Measurements from ENCODE around the gene SLC22A12.
"Not testable (repeated sequence)": the region's sequence is repeated elsewhere in the genome, so short reads cannot be mapped to it uniquely, and the experiment has no call there.

SLC22A12 gene

DNA sequence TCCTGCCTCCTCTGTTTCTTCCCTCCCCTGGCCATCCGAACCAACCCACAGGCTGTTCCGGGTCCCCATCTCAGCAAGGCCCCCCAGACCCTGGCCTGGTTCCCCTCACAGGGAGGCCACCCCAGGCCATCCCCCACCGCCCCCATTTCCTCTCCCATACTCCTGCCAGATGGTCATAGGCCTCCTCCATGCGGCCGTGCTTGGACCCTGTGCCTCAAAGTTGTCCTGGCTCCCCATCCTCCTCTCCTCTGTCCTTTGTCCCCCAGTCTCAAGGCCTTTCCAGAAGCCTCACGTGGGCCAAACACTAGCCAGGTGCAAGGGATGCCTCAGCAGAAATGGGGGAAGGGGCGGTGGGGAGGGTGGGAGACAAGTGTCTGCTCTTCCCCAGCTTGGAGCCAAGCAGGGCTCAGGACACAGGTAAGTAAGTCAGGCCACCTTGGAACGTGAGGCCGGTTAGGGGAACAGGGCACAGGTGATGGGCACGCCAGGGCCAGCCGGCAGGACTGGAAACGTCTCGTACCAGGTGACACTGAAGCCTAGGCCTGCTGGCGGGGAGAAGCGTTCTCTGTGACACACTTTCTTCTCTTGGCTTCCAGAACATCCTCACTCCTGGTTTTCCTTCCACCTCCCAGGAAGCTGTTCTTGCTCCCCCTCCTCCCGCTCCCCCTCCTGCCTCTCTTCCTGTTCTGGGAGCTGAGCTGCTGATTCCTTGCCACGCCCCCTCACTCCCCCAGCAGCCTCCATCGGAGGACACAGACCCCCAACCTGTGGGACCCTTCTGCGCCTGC lies 31.5 kb upstream of the SLC22A12 start:
- DNase-seq (no peak), ATAC-seq (replicated peaks) (no peak)
- H3K27ac Mint-ChIP-seq, result no peak overlapping the region
- H3K36me3 Mint-ChIP-seq, result no peaks in the 10 kb centered on the region
- no peaks in the 10 kb centered on the region for H3K9me3 Mint-ChIP-seq
- H3K4me3 Mint-ChIP-seq, result no peak overlapping the region
- H3K27me3 Mint-ChIP-seq, result peaks cover 21 to 24% of the 10 kb centered on the region in 2 donors
- H3K4me1 Mint-ChIP-seq, result peaks cover 20 to 24% of the 10 kb centered on the region in 2 donors

DNA sequence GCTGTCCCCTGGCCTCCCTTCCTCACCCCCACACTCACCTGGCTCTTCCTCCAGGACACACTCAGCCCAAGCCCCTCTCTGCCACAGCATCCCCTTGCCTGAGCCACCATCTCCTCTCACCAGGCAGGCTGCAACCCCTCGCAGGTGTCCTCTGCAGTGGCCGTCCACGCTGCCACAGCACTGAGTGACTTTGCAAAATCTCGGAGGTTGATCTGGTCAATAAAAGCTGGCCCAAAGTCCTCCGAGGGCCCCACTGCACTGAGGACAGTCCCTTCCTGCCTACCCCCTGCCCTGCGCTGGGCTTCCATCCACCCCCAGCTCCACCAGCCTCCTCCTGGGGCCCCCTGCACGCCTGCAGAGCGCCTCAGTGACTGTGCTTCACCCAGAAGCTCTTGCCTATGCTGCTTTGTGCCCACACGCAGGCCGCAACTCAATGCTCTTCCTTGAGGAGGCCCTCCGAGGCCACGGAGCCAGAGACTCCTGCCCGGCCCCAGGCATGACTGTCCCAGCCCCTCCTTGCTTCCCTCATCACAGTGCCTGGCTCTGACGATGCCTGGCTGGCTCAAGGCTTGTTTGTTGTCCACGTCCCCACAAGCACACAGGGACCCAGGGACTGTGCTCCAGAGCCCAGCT lies 30.8 kb upstream of the SLC22A12 start:
- no peak for DNase-seq
- peaks cover 24 to 26% of the 10 kb centered on the region in 2 donors for H3K27me3 Mint-ChIP-seq
- no peak for ATAC-seq (replicated peaks)
- no peaks in the 10 kb centered on the region for H3K36me3 Mint-ChIP-seq
- H3K27ac Mint-ChIP-seq, result peak overlapping the region; percentile 37
- peaks cover 13 to 17% of the 10 kb centered on the region in 2 donors for H3K4me1 Mint-ChIP-seq
- H3K4me3 Mint-ChIP-seq, result no peak overlapping the region
- no peaks in the 10 kb centered on the region for H3K9me3 Mint-ChIP-seq

DNA sequence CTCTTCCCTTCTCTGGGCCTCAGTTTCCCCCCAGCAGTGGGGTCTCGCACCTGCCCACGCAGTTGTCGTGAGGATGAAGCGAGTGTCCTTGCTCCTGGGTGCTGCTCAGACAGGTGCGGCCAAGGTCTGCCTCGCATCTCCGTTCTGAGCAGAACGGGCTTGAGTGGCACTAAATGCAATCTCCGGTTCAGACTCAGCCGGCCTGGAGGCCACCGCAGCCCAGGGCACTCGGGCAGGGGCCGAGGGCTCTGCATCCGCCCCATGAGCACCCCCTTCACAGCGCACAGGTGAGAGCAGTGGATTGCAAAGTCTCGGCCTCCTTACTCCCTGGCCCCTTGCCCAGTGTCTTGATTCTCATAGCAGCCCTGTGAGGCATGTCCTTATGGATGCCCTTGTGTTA lies 30.1 kb upstream of the SLC22A12 start:
- peaks cover 24 to 26% of the 10 kb centered on the region in 2 donors for H3K27me3 Mint-ChIP-seq
- no peaks in the 10 kb centered on the region for H3K9me3 Mint-ChIP-seq
- H3K36me3 Mint-ChIP-seq, result no peaks in the 10 kb centered on the region
- H3K4me3 Mint-ChIP-seq, result no peak overlapping the region
- peaks cover 8 to 10% of the 10 kb centered on the region in 2 donors for H3K4me1 Mint-ChIP-seq
- DNase-seq, result no peak
- H3K27ac Mint-ChIP-seq, result no peak overlapping the region
- ATAC-seq (replicated peaks), result no peak

DNA sequence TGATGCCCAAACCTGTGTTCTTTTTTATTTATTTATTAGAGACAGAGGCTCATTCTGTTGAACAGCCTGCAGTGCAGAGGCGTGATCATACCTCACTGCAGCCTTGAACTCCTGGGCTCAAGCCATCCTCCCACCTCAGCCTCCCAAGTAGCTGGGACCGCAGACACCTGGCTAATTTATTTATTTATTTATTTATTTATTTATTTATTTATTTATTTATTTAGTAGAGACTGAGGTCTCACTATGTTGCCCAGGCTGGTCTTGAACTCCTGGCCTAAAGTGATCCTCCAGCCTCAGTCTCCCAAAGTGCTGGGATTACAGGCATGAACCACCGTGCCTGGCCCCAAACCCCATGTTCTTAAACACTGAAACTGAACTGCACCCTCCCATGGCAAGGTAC lies 29.6 kb upstream of the SLC22A12 start:
- DNase-seq; H3K27ac Mint-ChIP-seq; H3K36me3 Mint-ChIP-seq; ATAC-seq (replicated peaks); H3K4me3 Mint-ChIP-seq; H3K9me3 Mint-ChIP-seq; H3K4me1 Mint-ChIP-seq: not testable (repeated sequence)
- H3K27me3 Mint-ChIP-seq, result peaks cover 24 to 26% of the 10 kb centered on the region in 2 donors

DNA sequence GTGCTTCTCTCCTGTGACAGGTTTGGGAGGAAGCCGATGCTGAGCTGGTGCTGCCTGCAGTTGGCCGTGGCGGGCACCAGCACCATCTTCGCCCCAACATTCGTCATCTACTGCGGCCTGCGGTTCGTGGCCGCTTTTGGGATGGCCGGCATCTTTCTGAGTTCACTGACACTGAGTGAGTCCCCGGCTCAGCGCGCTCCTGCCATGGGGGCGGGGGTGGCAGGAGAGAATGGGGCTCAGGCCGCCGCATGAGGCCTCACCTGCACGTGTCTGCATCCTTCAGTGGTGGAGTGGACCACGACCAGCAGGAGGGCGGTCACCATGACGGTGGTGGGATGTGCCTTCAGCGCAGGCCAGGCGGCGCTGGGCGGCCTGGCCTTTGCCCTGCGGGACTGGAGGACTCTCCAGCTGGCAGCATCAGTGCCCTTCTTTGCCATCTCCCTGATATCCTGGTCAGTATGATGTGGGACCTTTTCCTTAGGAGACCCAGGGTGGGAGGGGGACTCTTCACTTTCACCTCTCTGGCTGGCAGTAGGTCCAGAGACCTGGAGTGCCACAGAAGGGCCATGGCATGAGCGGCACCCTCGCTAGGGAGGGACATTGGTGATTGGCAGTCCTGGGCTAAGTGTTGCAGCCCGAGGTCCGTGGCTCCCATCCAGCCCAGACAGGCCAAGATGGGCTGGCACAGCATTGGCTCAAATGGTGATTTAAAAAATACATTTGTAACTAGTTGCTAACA lies 28.9 kb upstream of the SLC22A12 start:
- Mint-ChIP-seq H3K4me3 (no peak overlapping the region), H3K4me1 (peaks cover 10% of the 10 kb centered on the region in 2 donors), H3K27ac (no peak overlapping the region), H3K27me3 (peaks cover 24% of the 10 kb centered on the region in 2 donors), H3K36me3 (no peaks in the 10 kb centered on the region), H3K9me3 (no peaks in the 10 kb centered on the region)
- DNase-seq (no peak), ATAC-seq (replicated peaks) (no peak)

DNA sequence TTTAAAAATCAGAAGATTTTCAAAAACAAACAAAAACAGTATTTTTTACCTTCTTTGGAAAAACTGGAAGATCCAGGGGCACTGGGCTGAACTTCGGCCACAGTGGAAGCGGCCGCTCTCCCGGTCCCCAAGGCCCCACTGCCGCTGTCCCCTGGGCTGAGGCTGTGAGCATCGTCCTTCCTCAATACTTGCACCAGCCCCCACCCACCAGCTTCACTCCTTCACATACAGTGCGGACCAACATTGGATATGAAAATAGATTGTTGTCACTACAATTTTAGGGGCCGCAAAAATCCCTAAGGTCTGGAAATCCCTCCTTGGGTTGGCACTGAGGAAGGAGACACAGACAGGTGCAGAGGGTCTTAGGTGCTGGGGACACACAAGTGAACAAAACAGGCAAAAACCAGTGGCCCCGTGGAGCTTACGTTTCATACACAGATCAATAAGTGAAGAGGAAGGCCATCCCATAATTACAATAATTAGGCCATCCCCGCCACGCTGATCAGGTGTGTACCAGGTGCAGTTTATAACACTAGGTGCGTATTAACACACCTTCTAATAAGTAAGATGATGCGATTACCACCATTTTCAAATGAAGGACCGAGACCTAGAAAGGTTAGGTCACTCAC lies 28.2 kb upstream of the SLC22A12 start:
- no peaks in the 10 kb centered on the region for H3K36me3 Mint-ChIP-seq
- DNase-seq, result no peak
- peaks cover 22 to 24% of the 10 kb centered on the region in 2 donors for H3K27me3 Mint-ChIP-seq
- ATAC-seq (replicated peaks), result no peak
- H3K9me3 Mint-ChIP-seq, result no peaks in the 10 kb centered on the region
- no peak overlapping the region for H3K4me3 Mint-ChIP-seq
- no peak overlapping the region for H3K27ac Mint-ChIP-seq
- peaks cover 8 to 10% of the 10 kb centered on the region in 2 donors for H3K4me1 Mint-ChIP-seq

DNA sequence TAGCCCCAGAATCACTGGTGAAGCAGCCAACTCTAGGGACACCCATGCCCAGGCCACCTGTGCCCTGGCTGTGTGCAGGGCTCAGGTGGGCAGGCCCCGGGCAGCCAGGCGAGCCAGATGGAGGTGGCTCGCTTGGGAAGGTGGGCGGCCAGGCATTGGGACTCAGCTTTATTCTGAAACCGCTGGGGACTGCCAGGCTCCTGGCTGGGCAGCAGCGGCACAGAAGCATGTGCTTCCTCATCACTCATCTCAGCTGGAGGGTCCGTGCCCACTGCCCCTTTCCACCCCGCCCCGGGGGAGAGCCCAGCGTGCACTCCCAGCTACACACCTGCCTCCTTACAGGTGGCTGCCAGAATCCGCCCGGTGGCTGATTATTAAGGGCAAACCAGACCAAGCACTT lies 27.1 kb upstream of the SLC22A12 start:
- no peak for DNase-seq
- peaks cover 4 to 5% of the 10 kb centered on the region in 2 donors for H3K4me1 Mint-ChIP-seq
- no peaks in the 10 kb centered on the region for H3K36me3 Mint-ChIP-seq
- peaks cover 17 to 18% of the 10 kb centered on the region in 2 donors for H3K27me3 Mint-ChIP-seq
- no peak for ATAC-seq (replicated peaks)
- no peak overlapping the region for H3K27ac Mint-ChIP-seq
- H3K4me3 Mint-ChIP-seq, result no peak overlapping the region
- H3K9me3 Mint-ChIP-seq, result no peaks in the 10 kb centered on the region

DNA sequence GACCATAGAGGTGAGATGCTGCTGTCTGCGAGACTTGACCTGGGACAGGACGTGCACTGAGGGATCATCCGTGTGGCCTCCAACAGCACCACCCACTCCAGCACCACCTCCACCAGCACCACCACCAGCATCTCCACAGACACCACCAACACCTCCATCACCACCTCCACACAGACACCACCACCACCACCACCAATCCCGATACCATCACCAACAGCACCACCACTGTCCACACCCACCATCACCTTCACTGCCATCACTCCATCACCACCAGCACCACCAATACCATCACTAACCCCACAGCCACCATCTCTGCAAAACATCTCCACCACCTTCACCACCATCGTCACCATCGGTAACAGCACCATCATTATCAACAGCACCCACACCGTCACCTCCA lies 26.6 kb upstream of the SLC22A12 start:
- H3K36me3 Mint-ChIP-seq, result no peaks in the 10 kb centered on the region
- no peak overlapping the region for H3K27ac Mint-ChIP-seq
- peaks cover 4 to 5% of the 10 kb centered on the region in 2 donors for H3K4me1 Mint-ChIP-seq
- no peak overlapping the region for H3K4me3 Mint-ChIP-seq
- no peaks in the 10 kb centered on the region for H3K9me3 Mint-ChIP-seq
- no peak for ATAC-seq (replicated peaks)
- H3K27me3 Mint-ChIP-seq, result peaks cover 15 to 18% of the 10 kb centered on the region in 2 donors
- no peak for DNase-seq

DNA sequence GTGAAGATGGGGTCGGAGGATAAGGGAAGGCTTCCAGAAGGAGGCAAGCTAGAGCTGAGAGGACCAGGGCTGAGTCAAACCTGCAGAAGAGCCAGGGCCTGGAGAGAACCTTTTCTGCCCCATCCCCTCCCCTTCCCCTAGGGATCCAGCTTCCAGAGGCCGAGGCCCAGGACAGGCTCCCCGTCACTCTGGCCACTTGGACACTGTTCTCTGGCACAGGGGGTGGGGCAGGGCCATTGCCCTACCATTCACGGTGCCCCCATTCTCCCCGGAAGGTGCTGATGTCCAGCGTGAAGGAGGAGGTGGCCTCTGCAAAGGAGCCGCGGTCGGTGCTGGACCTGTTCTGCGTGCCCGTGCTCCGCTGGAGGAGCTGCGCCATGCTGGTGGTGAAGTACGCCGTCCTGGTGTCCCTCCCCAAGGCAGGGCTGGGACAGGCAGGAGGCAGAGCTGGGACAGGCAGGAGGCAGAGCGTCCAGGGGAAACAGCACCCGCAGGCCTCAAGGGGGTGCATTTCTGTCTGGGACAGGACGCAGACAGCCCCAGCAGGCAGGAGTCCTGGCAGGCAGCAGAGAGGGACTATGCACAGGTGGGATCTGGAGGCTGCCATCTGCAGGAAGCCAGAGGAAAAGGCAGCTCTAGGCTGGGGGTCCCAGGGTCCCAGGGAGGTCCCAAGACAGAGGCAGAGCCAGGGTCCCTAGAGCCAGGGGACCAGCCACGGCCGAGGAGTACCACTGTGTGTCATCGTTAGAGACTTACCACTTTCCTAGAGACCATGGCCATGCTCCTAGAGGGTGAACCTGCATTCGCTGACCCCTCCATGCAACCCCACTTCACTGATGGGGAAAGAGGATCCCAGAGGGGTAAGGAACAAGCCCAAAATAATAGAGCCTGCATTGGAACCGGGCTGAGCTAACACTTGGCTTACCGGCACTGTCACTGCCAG lies 25.8 kb upstream of the SLC22A12 start:
- Mint-ChIP-seq H3K27ac (no peak overlapping the region), H3K4me3 (no peak overlapping the region), H3K9me3 (no peaks in the 10 kb centered on the region), H3K4me1 (peaks cover 4 to 5% of the 10 kb centered on the region in 2 donors), H3K27me3 (peaks cover 11 to 14% of the 10 kb centered on the region in 2 donors), H3K36me3 (no peaks in the 10 kb centered on the region)
- DNase-seq (no peak), ATAC-seq (replicated peaks) (peak in 1 of 2 donors; percentile 7)

DNA sequence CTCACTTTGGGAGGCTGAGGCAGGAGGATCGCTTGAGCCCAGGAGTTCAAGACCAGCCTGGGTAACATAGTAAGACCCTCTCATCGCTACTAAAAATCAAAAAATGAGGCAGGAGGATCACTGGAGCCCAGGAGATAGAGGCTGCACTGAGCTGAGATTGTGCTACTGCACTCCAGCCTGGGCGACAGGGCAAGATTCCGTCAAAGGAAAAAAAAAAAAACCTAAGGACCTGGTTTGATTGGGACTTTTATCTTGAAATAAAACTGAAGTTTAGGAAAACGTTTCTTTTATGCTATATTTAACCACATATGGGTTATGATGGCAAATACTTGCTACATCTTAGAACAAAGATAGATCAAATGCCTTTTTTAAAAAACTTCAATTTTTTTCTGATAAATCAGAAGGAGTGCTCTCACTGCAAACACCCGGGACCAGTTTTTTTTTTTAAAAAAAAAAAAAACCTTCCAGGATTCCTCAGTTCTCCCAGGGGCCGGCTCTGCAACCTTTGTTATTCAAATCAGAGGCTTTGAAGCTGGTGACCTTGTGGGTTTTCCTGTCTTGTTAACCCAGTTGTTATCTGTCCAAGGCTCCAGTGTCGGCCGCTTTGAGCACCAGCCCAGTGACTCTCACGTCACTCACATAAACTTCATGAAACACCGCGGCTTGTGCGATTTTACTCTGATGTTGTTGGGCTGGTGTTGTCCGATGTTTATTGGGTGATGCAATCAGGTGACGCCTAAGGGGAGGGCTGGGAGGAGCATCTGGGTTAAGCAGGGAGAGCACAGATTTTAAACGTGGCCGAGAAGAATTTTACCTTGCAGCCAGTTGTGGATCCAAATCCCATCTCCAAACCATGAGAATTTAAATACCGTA lies 24.7 kb upstream of the SLC22A12 start:
- Mint-ChIP-seq H3K4me3 (no peak overlapping the region), H3K36me3 (no peaks in the 10 kb centered on the region), H3K27me3 (peaks cover 4 to 6% of the 10 kb centered on the region in 2 donors), H3K9me3 (no peaks in the 10 kb centered on the region), H3K27ac (no peak overlapping the region), H3K4me1 (peaks cover 4 to 5% of the 10 kb centered on the region in 2 donors)
- DNase-seq (no peak), ATAC-seq (replicated peaks) (peak in 1 of 2 donors; percentile 43)

DNA sequence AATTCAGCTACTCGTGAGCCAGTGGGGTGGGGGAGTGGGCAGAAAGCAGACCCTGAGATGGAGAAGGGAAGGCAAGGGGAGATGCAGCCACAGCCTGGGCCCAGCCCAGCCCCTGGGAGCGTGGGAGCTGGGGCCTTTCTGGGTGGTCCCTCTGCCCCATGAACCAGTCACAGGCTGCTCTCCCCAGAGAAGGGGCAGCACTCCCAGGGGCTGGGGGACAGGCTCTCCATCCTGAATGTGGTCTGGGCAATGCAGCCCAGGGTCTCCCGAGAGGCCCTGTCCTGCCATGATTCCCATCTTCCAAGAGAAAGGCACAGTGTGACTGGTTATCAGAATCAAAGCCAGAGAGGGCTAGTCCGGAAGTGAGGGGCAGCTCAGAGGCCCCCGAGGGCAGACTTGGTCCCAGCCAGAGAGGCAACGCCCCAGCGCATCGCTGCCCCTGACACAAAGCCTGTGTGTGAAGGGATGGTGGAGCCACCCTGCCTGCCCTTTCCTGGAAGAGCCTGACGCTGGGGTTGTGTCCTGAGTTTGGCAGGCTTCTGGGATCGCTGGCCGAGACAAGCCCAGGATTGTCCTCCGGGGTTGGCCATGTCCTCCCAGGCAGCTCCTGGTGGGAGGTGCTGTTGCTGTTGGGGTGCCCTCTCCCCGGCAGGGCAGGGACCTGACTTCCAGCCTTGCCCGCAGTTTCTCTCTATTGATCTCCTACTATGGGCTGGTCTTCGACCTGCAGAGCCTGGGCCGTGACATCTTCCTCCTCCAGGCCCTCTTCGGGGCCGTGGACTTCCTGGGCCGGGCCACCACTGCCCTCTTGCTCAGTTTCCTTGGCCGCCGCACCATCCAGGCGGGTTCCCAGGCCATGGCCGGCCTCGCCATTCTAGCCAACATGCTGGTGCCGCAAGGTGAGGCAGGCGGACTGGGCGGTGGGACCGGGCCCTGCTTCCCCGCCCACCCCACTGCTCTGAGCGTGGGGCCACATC lies 23.8 kb upstream of the SLC22A12 start:
- ATAC-seq (replicated peaks), result no peak
- peaks cover 4 to 6% of the 10 kb centered on the region in 2 donors for H3K27me3 Mint-ChIP-seq
- peaks cover 4 to 5% of the 10 kb centered on the region in 2 donors for H3K4me1 Mint-ChIP-seq
- H3K27ac Mint-ChIP-seq, result no peak overlapping the region
- no peak for DNase-seq
- H3K36me3 Mint-ChIP-seq, result no peaks in the 10 kb centered on the region
- H3K9me3 Mint-ChIP-seq, result no peaks in the 10 kb centered on the region
- H3K4me3 Mint-ChIP-seq, result no peak overlapping the region

DNA sequence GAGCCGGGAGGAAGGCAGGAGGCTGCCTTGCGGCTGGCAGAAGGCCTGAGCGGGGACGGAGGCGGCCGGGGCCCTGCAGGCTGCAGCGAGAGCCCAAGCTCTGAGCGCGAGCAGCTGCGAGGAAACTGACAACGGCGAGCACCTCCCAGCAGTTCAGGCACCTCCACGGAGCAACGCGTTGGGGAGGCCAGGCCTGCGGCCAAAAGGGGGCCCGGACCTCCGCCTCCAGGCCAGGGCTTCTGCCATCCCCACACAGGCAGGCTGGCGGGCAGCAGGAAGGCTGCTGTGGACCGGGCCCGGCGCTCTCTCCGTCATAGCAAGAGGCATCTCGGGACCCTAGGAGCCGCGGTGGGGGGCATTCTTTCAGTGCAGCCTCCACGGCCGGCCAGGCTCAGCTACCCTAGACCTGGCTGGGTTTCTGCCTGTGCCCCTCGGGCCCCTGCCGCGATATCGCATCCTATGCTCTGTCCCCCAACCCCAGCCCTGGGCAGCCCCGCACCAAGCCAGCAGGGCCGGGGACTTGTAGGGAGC lies 22.9 kb upstream of the SLC22A12 start:
- H3K4me3 Mint-ChIP-seq, result no peak overlapping the region
- peaks cover 4 to 6% of the 10 kb centered on the region in 2 donors for H3K27me3 Mint-ChIP-seq
- H3K4me1 Mint-ChIP-seq, result peaks cover 4 to 5% of the 10 kb centered on the region in 2 donors
- no peaks in the 10 kb centered on the region for H3K36me3 Mint-ChIP-seq
- ATAC-seq (replicated peaks) (no peak), DNase-seq (no peak)
- H3K9me3 Mint-ChIP-seq, result no peaks in the 10 kb centered on the region
- H3K27ac Mint-ChIP-seq, result no peak overlapping the region

All from stimulated activated naive B cell treated with anti-CD40 and anti-IgM and Interleukin-4, amounts not matched to agents 10 μg/mL and 1 μg/mL and 100 μg/mL, for 72 hours (primary cell).